ENCODE measurements around the gene KLK13.

GRCh38 chr19:51089786-51090185 lies 24.9 kb upstream of the KLK13 start:
- TF ChIP-seq CTCF (IDR thresholded peaks at IDR 0.05) (no peak), POLR2A (IDR thresholded peaks at IDR 0.05) (no peak)
